Astrocyte (in vitro differentiated cells and primary cell): Measurements from ENCODE around the gene RBSN. TPM values are rescaled to one million over a fixed set of nuclear protein-coding genes. Genes with fewer than 3 reads are reported as not detected.

Source experiments
- DNase-seq: peaks from one replicate; pipeline ENCODE4 v3.0.0-alpha.2; 2010; ENCODE audit warnings: low read depth
- FAIRE-seq: peaks from 2 replicates; lab custom pipeline; 2011; peaks lifted over from hg19 to GRCh38; lab: Jason Lieb, UNC
- H2AFZ ChIP-seq: 2 replicates; pipeline ENCODE4 v1.6.0; 2012; ENCODE audit warnings: low read depth, low read length, inconsistent platforms
- H3K27ac ChIP-seq: 2 replicates; pipeline ENCODE4 v1.5.1; 2011; ENCODE audit warnings: low read depth, low read length, inconsistent platforms
- H3K27me3 ChIP-seq: 2 replicates; pipeline ENCODE4 v1.6.0; 2011; ENCODE audit warnings: low read length, inconsistent platforms; ENCODE audit not compliant: insufficient read depth
- H3K36me3 ChIP-seq: 2 replicates; pipeline ENCODE4 v1.5.1; 2011; ENCODE audit warnings: low read length, inconsistent platforms; ENCODE audit not compliant: insufficient read depth
- H3K4me1 ChIP-seq: 2 replicates; pipeline ENCODE4 v1.5.1; 2011; ENCODE audit warnings: low read length, inconsistent platforms; ENCODE audit not compliant: insufficient read depth
- H3K4me2 ChIP-seq: 2 replicates; pipeline ENCODE4 v1.6.0; 2012; ENCODE audit warnings: low read length, inconsistent platforms
- H3K4me3 ChIP-seq: 2 replicates; pipeline ENCODE4 v1.5.1; 2011; ENCODE audit warnings: low read depth, mild to moderate bottlenecking, low read length, inconsistent platforms; ENCODE audit not compliant: insufficient read depth
- H3K79me2 ChIP-seq: 2 replicates; pipeline ENCODE4 v1.6.0; 2012; ENCODE audit warnings: mild to moderate bottlenecking, low read length, inconsistent platforms; ENCODE audit not compliant: insufficient read depth
- H3K9ac ChIP-seq: 2 replicates; pipeline ENCODE4 v1.6.0; 2012; ENCODE audit warnings: mild to moderate bottlenecking, low read length, inconsistent platforms
- H3K9me3 ChIP-seq: 2 replicates; pipeline ENCODE4 v1.5.1; 2012; ENCODE audit warnings: low read depth, mild to moderate bottlenecking, low read length, inconsistent platforms; ENCODE audit not compliant: insufficient read depth
- H4K20me1 ChIP-seq: 2 replicates; pipeline ENCODE4 v1.6.0; 2012; ENCODE audit warnings: low read length, inconsistent platforms; ENCODE audit not compliant: insufficient read depth
- H3K27ac Mint-ChIP-seq: one replicate; pipeline ENCODE4 v1.8.0; 2021; ENCODE audit warnings: mild to moderate bottlenecking, mixed read lengths; ENCODE audit not compliant: unreplicated experiment
- H3K27me3 Mint-ChIP-seq: one replicate; pipeline ENCODE4 v1.8.0; 2021; ENCODE audit warnings: low read depth, mixed read lengths; ENCODE audit not compliant: unreplicated experiment
- H3K36me3 Mint-ChIP-seq: one replicate; pipeline ENCODE4 v1.8.0; 2021; ENCODE audit warnings: low read depth, mixed read lengths; ENCODE audit not compliant: unreplicated experiment
- H3K4me1 Mint-ChIP-seq: one replicate; pipeline ENCODE4 v1.8.0; 2021; ENCODE audit warnings: low read depth, mixed read lengths; ENCODE audit not compliant: unreplicated experiment
- H3K4me3 Mint-ChIP-seq: one replicate; pipeline ENCODE4 v1.8.0; 2021; ENCODE audit warnings: mild to moderate bottlenecking, moderate library complexity, mixed read lengths; ENCODE audit not compliant: unreplicated experiment
- H3K9me3 Mint-ChIP-seq: one replicate; pipeline ENCODE4 v1.8.0; 2021; ENCODE audit warnings: mild to moderate bottlenecking, mixed read lengths; ENCODE audit not compliant: unreplicated experiment
- CTCF ChIP-seq: IDR thresholded peaks from 2 replicates; pipeline ENCODE4 v1.5.1; 2011; ENCODE audit warnings: low read depth, mild to moderate bottlenecking, inconsistent platforms, low read length, moderate library complexity; ENCODE audit not compliant: insufficient read depth
- EZH2 ChIP-seq: IDR thresholded peaks from 2 replicates; pipeline ENCODE4 v1.6.1; 2012; ENCODE audit warnings: mild to moderate bottlenecking, low read length, inconsistent platforms; ENCODE audit not compliant: insufficient read depth
- total RNA-seq: library from RNA; stranded (reverse); gene quantifications from 2 replicates; pipeline ENCODE4 v1.2.1, GENCODE V29; 2021

Gene RBSN
- total RNA-seq, 1 donor from 2014 or later, result 20.3 TPM

GRCh38 chr3:15096046-15096445 is 2.9 kb downstream of the RBSN start:
- TF ChIP-seq EZH2, result no peak
- TF ChIP-seq CTCF, result no peak
- no peaks in the 10 kb centered on the region for H3K9me3 Mint-ChIP-seq
- Histone ChIP-seq H3K36me3 (peaks cover 20% of the 10 kb centered on the region), H2AFZ (no peak overlapping the region), H3K4me1 (peaks cover 15% of the 10 kb centered on the region), H4K20me1 (peaks cover 11% of the 10 kb centered on the region), H3K79me2 (peaks cover 30% of the 10 kb centered on the region), H3K4me2 (no peak overlapping the region), H3K9me3 (no peaks in the 10 kb centered on the region), H3K27ac (no peak overlapping the region), H3K4me3 (no peak overlapping the region), H3K9ac (no peak overlapping the region), H3K27me3 (no peaks in the 10 kb centered on the region)
- no peaks in the 10 kb centered on the region for H3K27me3 Mint-ChIP-seq
- FAIRE-seq, result no peak
- DNase-seq, result no peak
- peaks cover 2% of the 10 kb centered on the region for H3K36me3 Mint-ChIP-seq
- H3K27ac Mint-ChIP-seq, result no peak overlapping the region
- peaks cover 3% of the 10 kb centered on the region for H3K4me1 Mint-ChIP-seq
- no peak overlapping the region for H3K4me3 Mint-ChIP-seq

- no peak for FAIRE-seq
- Mint-ChIP-seq H3K9me3 (no peaks in the 10 kb centered on the region), H3K4me3 (no peak overlapping the region), H3K4me1 (peaks cover 3% of the 10 kb centered on the region), H3K27ac (no peak overlapping the region), H3K36me3 (peaks cover 2% of the 10 kb centered on the region), H3K27me3 (no peaks in the 10 kb centered on the region)
- Histone ChIP-seq H4K20me1 (peaks cover 11% of the 10 kb centered on the region), H3K79me2 (peaks cover 30% of the 10 kb centered on the region), H3K27me3 (no peaks in the 10 kb centered on the region), H3K27ac (no peak overlapping the region), H2AFZ (no peak overlapping the region), H3K4me2 (no peak overlapping the region), H3K4me1 (peaks cover 9% of the 10 kb centered on the region), H3K9me3 (no peaks in the 10 kb centered on the region), H3K9ac (no peak overlapping the region), H3K4me3 (no peak overlapping the region), H3K36me3 (peaks cover 26% of the 10 kb centered on the region)
- TF ChIP-seq EZH2 (no peak), CTCF (no peak)
- DNase-seq, result no peak
Measured at GRCh38 chr3:15094187-15094875, 4.6 kb downstream of the RBSN start.

DNA sequence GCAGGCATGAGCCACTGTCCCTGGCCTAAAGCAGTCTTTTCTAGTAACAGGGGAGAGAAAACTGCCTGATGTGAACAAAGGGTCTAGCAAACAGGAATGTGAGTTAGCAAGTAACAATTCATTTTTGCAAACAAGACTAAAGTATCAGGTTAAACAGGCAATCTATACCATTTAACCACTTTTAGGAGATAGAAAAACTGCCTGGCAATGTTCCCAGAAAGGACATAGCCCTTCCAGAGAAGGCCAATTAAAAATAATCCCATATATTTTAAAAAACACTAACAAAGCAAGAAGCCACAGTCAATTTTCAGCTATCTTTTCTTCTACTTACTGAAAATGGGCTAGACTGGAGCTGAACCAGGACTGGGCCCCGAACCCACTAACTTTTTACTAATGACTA is 6.3 kb downstream of the RBSN start:
- peaks cover 2% of the 10 kb centered on the region for H3K4me1 ChIP-seq
- H3K4me3 ChIP-seq, result no peak overlapping the region
- no peak overlapping the region for H3K9ac ChIP-seq
- H3K27me3 ChIP-seq, result no peaks in the 10 kb centered on the region
- Mint-ChIP-seq H3K4me3 (no peak overlapping the region), H3K27ac (no peak overlapping the region), H3K9me3 (no peaks in the 10 kb centered on the region), H3K36me3 (peaks cover 2% of the 10 kb centered on the region), H3K4me1 (no peaks in the 10 kb centered on the region), H3K27me3 (no peaks in the 10 kb centered on the region)
- no peak overlapping the region for H3K27ac ChIP-seq
- peaks cover 6% of the 10 kb centered on the region for H4K20me1 ChIP-seq
- peaks cover 32% of the 10 kb centered on the region for H3K36me3 ChIP-seq
- H3K4me2 ChIP-seq, result no peak overlapping the region
- TF ChIP-seq CTCF (no peak), EZH2 (no peak)
- DNase-seq, result no peak
- no peaks in the 10 kb centered on the region for H3K9me3 ChIP-seq
- peaks cover 18% of the 10 kb centered on the region for H3K79me2 ChIP-seq
- no peak overlapping the region for H2AFZ ChIP-seq
- no peak for FAIRE-seq
